Non-pigmented ciliary epithelial cell (primary cell): ENCODE data around the gene ITGB4.
"Not testable (repeated sequence)": the region's sequence is repeated elsewhere in the genome, so short reads cannot be mapped to it uniquely, and the experiment has no call there.

Experiments used
- DNase-seq: peaks from one replicate; pipeline ENCODE4 v3.0.0-alpha.2; 2010; ENCODE audit warnings: low read depth

The ITGB4 gene

GRCh38 chr17:75753514-75754377 lies 32.5 kb downstream of the ITGB4 start:
- DNase-seq = no peak

DNA sequence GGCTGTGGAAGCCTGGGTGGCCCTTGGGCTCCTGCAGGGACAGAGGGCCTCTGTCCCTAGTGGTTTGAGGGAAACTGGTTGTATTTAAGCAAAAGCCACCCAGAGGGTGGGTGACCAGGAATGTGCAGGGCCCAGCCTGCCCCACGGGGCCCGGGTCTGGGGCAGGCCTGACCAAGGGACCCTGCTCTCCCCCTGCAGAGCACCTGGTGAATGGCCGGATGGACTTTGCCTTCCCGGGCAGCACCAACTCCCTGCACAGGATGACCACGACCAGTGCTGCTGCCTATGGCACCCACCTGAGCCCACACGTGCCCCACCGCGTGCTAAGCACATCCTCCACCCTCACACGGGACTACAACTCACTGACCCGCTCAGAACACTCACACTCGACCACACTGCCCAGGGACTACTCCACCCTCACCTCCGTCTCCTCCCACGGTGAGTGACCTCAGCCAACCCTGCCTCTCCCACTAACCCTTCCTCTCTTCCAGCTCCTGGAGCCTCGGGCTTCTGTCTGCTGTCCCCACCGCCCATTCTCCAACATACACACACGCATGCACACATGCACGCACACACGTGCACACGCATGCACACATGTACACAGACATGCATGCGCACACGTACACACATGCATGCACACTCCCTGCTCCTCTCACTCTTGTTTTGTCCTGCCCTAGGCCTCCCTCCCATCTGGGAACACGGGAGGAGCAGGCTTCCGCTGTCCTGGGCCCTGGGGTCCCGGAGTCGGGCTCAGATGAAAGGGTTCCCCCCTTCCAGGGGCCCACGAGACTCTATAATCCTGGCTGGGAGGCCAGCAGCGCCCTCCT lies 33.3 kb downstream of the ITGB4 start:
- no peak for DNase-seq

DNA sequence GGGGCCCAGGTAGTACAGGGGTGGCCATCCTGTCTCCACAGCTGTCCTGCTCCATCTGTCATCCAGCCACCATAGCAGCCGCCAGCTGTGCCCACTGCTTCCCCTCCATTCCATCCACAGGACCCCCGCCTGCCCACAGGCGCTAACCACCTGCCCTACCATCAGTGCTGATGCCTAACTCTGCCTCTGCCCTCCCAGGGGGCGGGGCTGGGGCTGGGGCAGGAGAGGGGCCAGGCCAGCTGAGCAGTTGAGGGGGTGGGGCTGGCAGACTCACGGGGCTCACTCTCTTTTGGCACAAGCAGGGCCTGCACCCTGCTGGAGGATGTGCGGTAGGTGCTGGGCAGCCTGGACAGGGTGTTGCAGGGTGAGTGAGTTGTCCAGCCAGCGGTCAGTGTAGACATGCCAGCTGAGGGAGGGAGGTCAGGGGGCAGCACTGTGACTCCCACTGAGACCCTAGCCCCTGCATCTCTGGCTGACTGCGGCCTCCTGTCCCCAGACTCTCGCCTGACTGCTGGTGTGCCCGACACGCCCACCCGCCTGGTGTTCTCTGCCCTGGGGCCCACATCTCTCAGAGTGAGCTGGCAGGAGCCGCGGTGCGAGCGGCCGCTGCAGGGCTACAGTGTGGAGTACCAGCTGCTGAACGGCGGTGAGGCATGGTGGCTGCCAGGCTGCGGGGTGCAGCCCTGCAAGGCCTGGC lies 34.1 kb downstream of the ITGB4 start:
- no peak for DNase-seq

GRCh38 chr17:75755990-75756389 lies 34.7 kb downstream of the ITGB4 start:
- DNase-seq = no peak

DNA sequence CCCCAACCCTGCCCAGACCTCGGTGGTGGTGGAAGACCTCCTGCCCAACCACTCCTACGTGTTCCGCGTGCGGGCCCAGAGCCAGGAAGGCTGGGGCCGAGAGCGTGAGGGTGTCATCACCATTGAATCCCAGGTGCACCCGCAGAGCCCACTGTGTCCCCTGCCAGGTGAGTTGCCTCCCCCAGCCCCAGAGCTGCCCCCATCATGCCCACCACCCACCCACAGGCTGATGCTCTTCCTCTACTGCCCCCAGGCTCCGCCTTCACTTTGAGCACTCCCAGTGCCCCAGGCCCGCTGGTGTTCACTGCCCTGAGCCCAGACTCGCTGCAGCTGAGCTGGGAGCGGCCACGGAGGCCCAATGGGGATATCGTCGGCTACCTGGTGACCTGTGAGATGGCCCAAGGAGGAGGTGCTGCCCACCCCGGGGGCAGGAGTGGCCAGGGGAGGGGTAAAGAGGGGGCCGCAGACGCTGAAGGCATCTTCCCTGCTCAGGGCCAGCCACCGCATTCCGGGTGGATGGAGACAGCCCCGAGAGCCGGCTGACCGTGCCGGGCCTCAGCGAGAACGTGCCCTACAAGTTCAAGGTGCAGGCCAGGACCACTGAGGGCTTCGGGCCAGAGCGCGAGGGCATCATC lies 35.3 kb downstream of the ITGB4 start:
- no peak for DNase-seq

DNA sequence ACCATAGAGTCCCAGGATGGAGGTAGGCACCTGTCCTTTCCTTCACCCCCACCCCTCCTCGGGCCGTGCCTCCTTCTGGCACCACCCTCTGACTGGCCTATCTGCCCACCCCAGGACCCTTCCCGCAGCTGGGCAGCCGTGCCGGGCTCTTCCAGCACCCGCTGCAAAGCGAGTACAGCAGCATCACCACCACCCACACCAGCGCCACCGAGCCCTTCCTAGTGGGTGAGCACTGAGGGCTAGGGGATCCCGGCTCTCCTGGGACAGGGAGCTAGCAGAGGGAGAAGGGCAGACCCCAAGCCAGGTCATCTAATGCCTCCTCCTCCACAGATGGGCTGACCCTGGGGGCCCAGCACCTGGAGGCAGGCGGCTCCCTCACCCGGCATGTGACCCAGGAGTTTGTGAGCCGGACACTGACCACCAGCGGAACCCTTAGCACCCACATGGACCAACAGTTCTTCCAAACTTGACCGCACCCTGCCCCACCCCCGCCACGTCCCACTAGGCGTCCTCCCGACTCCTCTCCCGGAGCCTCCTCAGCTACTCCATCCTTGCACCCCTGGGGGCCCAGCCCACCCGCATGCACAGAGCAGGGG lies 35.9 kb downstream of the ITGB4 start:
- DNase-seq = no peak

- no peak for DNase-seq
Observed at GRCh38 chr17:75758131-75758905, 37.1 kb downstream of the ITGB4 start.

- DNase-seq = no peak
Observed at GRCh38 chr17:75759457-75759856, 38.2 kb downstream of the ITGB4 start.

DNA sequence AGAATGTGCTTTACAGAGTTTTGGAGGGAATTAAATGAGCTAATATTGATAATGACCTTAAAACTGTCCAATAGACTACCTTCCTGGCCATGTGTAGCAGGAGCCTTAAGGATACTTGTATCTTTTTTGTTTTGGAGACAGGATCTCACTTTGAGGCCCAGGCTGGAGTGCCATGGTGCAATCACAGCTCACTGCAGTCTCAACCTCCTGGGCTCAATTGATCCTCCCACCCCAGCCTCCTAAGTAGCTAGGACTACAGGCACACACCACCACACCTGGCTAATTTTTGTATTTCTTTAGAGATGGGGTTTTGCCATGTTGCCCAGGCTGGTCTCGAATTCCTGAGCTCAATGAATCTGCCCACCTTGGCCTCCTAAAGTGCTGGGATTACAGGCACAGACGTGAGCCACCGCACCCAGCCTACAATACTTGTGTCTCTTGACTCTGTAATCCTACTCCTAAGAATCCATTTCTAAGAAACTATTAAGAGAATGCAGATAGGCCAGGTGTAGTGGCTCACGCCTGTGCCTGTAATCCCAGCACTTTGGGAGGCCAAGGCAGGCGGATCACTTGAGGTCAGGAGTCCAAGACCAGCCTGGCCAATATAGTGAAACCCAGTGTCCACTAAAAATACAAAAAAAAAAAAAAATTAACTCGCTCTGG lies 38.9 kb downstream of the ITGB4 start:
- not testable (repeated sequence) for DNase-seq

DNA sequence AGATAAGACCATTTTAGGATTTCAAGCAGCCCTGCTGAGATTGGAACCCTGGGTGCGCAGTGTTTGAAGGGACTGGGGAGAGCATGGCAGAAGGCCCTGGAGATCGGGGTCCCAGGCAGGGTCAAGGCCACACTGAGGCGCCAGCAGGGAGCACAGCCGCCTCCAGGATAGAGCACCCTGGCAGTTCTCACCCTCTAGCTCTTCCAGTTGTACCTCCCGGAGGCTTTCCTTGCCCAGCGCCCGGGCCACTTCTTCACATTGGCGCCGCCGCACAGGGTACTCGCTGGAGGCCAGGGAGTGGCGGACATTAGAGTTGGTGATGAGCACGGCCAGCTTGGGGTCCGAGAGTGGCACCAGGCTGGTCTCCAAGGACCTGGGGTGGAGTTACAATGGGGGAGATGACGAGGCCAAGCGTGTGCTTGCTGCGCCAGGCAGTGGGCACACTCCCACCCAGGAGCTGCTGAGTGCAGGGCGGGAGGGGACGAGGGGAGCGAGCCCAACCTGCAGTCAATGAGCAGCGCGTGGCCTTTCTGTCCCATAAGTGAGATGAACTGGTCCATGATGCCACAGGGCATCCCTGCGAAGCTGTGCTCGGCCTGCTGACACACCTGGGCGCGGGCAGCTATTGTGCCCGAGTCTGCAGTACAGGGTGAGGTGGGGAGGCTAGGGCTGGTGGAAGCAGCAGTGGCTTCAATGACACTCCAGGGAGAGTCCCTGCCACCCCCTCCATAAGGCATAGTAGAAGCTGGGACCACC lies 41.4 kb downstream of the ITGB4 start:
- DNase-seq = no peak

GRCh38 chr17:75763269-75763607 lies 42.0 kb downstream of the ITGB4 start:
- DNase-seq = no peak

DNA sequence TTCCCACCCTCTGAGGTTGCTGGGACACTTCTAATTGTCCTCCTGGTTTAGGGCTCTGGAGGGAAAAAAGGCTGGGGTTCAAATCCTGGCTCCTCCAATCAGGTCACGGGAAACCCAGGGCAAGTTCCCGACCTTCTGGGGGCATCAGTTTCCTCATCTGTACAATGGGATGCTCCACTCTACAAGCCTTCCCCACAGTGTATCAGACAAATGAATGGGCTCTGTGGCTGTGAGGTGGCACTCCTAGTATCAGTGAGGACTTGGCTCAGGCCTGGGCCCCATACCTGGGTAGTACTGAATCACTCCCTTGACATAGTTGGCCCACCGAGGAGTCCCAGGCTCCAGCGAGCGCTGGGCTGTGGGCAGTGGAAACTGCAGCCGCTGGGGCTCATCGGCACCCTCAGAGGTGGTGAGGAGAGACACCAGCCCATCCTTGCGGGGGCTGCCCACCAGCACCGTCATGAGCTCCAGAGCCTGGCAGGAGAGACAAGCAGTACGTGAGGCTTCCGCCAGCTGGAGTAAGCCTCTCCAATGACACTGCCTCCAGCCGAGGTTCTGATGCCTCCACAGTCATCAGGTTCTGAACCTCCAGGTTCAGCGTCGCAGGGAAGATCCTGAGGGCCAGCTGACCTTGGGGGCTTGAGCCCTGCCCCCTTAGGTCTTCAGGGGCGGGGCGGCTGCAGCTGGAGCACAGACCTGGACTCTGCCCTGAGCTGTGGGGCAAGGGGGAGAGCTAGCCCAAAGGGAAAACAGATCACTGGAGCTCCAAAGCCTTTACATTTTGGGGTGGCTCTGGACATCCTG lies 42.6 kb downstream of the ITGB4 start:
- no peak for DNase-seq

DNA sequence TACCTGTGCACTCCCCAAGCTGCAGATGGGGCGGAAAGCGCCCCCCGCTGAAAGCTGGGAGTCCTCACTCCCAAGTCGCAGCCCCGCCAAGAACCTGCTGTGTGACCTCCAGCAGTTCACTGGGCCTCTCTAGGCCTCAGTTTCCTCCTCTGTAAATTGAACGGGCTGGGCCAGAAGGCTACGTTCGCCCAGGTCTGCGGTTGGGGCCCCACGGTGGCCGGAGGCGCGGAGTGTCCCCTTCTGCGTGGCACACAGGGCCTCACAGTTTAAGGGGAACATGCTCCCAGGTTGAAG lies 43.1 kb downstream of the ITGB4 start:
- DNase-seq = no peak

GRCh38 chr17:75764711-75765421 lies 43.6 kb downstream of the ITGB4 start, which contains the start of gene GALK1:
TSS of gene GALK1 (minus strand) at chr17:75765192. CDS start at chr17:75765136, 56 bp downstream.
- no peak for DNase-seq

- no peak for DNase-seq
Observed at GRCh38 chr17:75765981-75766380, 44.7 kb downstream of the ITGB4 start.

DNA sequence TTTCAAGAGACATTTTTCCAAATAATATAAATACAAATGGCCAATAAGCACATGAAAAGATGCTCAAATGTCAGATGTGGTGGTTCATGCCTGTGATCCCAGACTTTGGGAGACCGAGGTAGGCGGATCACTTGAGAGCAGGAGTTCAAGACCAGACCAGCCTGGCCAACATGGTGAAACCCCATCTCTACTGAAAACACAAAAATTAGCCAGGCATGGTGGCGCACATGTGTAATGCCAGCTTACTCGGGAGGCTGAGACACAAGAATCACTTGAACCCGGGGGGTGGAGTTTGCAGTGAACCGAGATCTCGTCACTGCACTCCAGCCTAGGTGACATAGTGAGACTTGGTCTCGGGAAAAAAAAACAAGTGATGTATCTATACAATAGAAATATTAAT lies 46.6 kb downstream of the ITGB4 start:
- DNase-seq = no peak

DNA sequence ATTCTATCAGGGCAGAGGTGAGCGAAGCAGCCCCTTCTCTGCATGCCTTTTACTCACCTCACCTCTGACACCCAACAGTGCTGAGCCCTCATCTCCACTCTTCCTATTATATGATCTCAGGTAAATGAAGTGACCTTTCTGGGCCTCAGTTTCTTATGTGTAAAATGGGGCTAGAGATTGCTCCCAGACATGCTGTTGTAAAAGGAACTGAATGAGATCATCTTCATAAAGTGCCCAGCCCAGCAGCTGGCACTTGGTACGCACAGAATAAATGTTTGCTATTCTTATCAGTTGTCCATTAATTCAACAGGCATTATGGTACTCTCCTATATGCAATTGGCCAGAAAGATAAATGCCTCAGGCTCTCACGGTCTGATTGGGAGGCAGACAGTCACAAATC lies 48.3 kb downstream of the ITGB4 start:
- DNase-seq = no peak
